ENCODE data around the gene CCR4.
"Not testable (repeated sequence)": the region's sequence is repeated elsewhere in the genome, so short reads cannot be mapped to it uniquely, and the experiment has no call there.

CCR4 gene

GRCh38 chr3:32972482-32973146 lies 21.2 kb downstream of the CCR4 start:
- DNase-seq = no peak
- intact Hi-C loops (cut with DNase I) = no loop called here

GRCh38 chr3:32973982-32974381 lies 22.5 kb downstream of the CCR4 start:
- no peak for DNase-seq
- intact Hi-C loops (cut with DNase I) = no loop called here

- DNase-seq = no peak
- intact Hi-C loops (cut with DNase I) = no loop called here
Observed at GRCh38 chr3:32975891-32976595, 24.6 kb downstream of the CCR4 start.

GRCh38 chr3:32977861-32978260 lies 26.4 kb downstream of the CCR4 start:
- DNase-seq = no peak
- intact Hi-C loops (cut with DNase I) = no loop called here

- intact Hi-C loops (cut with DNase I) = no loop called here
- no peak for DNase-seq
Observed at GRCh38 chr3:32978331-32978730, 26.9 kb downstream of the CCR4 start.

- intact Hi-C loops (cut with DNase I) = no loop called here
- DNase-seq = no peak
Observed at GRCh38 chr3:32983124-32983523, 31.7 kb downstream of the CCR4 start.

GRCh38 chr3:32984918-32985317 lies 33.5 kb downstream of the CCR4 start:
- DNase-seq; intact Hi-C loops (cut with DNase I): not testable (repeated sequence)

- intact Hi-C loops (cut with DNase I) = no loop called here
- DNase-seq = no peak
Observed at GRCh38 chr3:32989171-32989570, 37.7 kb downstream of the CCR4 start.

GRCh38 chr3:32990116-32990515 lies 38.7 kb downstream of the CCR4 start:
- DNase-seq = no peak
- intact Hi-C loops (cut with DNase I) = no loop called here

GRCh38 chr3:32991781-32992180 lies 40.3 kb downstream of the CCR4 start:
- intact Hi-C loops (cut with DNase I) = no loop called here
- DNase-seq = no peak

GRCh38 chr3:32992310-32992686 lies 40.9 kb downstream of the CCR4 start:
- no peak for DNase-seq
- intact Hi-C loops (cut with DNase I) = no loop called here

- DNase-seq = no peak
- intact Hi-C loops (cut with DNase I) = no loop called here
Observed at GRCh38 chr3:32994045-32994444, 42.6 kb downstream of the CCR4 start.

GRCh38 chr3:32995098-32995497 lies 43.7 kb downstream of the CCR4 start:
- intact Hi-C loops (cut with DNase I) = no loop called here
- DNase-seq = no peak

- intact Hi-C loops (cut with DNase I) = no loop called here
- DNase-seq = no peak
Observed at GRCh38 chr3:32996048-32996754, 44.8 kb downstream of the CCR4 start.

- no peak for DNase-seq
- intact Hi-C loops (cut with DNase I) = no loop called here
Observed at GRCh38 chr3:32996755-32997091, 45.3 kb downstream of the CCR4 start.

GRCh38 chr3:32998631-32999451 lies 47.4 kb downstream of the CCR4 start:
- intact Hi-C loops (cut with DNase I) = no loop called here
- DNase-seq = no peak

- intact Hi-C loops (cut with DNase I) = no loop called here
- no peak for DNase-seq
Observed at GRCh38 chr3:33000691-33001385, 49.4 kb downstream of the CCR4 start.

GRCh38 chr3:33001889-33002288 lies 50.4 kb downstream of the CCR4 start:
- intact Hi-C loops (cut with DNase I) = no loop called here
- DNase-seq = no peak

GRCh38 chr3:33003308-33003707 lies 51.9 kb downstream of the CCR4 start:
- DNase-seq = no peak
- intact Hi-C loops (cut with DNase I) = no loop called here

Measured in head of caudate nucleus (tissue), 42 donors.